ENCODE results near the gene NPHP1.

GRCh38 chr2:110099471-110100225 is 105.2 kb downstream of the NPHP1 start:
- no peak for TF ChIP-seq EZH2 (IDR thresholded peaks at IDR 0.05)
- TF ChIP-seq POLR2AphosphoS5 (IDR thresholded peaks at IDR 0.05; ENCODE audit: borderline replicate concordance, low read depth, low read length): no peak
- TF ChIP-seq FOXP2 (optimal IDR thresholded peaks at IDR 0.05; ENCODE audit: control extremely low read depth, extremely low read length, insufficient read depth): no peak

Data from SK-N-MC (cell line).